CD14-positive monocyte (primary cell): ENCODE results near the gene METTL25. TPM values are rescaled to one million over a fixed set of nuclear protein-coding genes. Genes with fewer than 3 reads are reported as not detected.

Experiments
- DNase-seq, 3 donors: peaks; one replicate each; pipeline ENCODE4 v3.0.0-alpha.2; 2011 to 2022
- H2AFZ ChIP-seq: 2 replicates; pipeline ENCODE4 v1.6.0; 2012; ENCODE audit warnings: mild to moderate bottlenecking, low read depth, low read length, inconsistent platforms; ENCODE audit not compliant: insufficient read depth, poor library complexity, severe bottlenecking
- H3K27ac ChIP-seq, 2 donors: 1 replicate in 1 of 2; 2 replicates in 1 of 2; pipeline ENCODE4 v1.5.1; 2012 to 2013; ENCODE audit warnings: low read length in 2 of 2, control low read depth in 1 of 2, inconsistent platforms in 1 of 2, low read depth in 1 of 2, mild to moderate bottlenecking in 1 of 2
- H3K27me3 ChIP-seq, 2 donors: one replicate each; pipeline versions ENCODE4 v1.6.0 to v1.6.1; 2011 to 2013; ENCODE audit warnings: low read length in 2 of 2; ENCODE audit not compliant: control insufficient read depth in 2 of 2, insufficient read depth in 2 of 2
- H3K36me3 ChIP-seq, 2 donors: replicated peaks in 1 of 2; 1 replicate in 1 of 2; 2 replicates in 1 of 2; pipeline versions ENCODE4 v1.5.1 to v1.6.1; 2012 to 2013; ENCODE audit warnings: low read length in 2 of 2, control low read depth in 1 of 2, inconsistent platforms in 1 of 2, mild to moderate bottlenecking in 1 of 2; ENCODE audit not compliant: insufficient read depth in 2 of 2, control insufficient read depth in 1 of 2
- H3K4me1 ChIP-seq, 2 donors: 1 replicate in 1 of 2; 2 replicates in 1 of 2; pipeline versions ENCODE4 v1.5.1 to v1.6.1; 2012 to 2013; ENCODE audit warnings: low read length in 2 of 2, control low read depth in 1 of 2, inconsistent platforms in 1 of 2, mild to moderate bottlenecking in 1 of 2, moderate library complexity in 1 of 2; ENCODE audit not compliant: insufficient read depth in 2 of 2, control insufficient read depth in 1 of 2
- H3K4me2 ChIP-seq: replicated peaks from 2 replicates; pipeline ENCODE3; 2012; ENCODE audit warnings: low read length, moderate library complexity, mild to moderate bottlenecking; ENCODE audit not compliant: poor library complexity, severe bottlenecking; ENCODE audit errors: extremely low read depth
- H3K4me3 ChIP-seq, 3 experiments: fragments of 200-600 bp in 1 of 3; sonication (generic) in 1 of 3; replicated peaks in 1 of 3; 1 replicate in 2 of 3; 2 replicates in 1 of 3; pipeline ENCODE4 v1.5.1; 2011 to 2013; ENCODE audit warnings: low read length in 3 of 3, mild to moderate bottlenecking in 3 of 3, control low read depth in 2 of 3, low read depth in 2 of 3, inconsistent platforms in 1 of 3, moderate library complexity in 1 of 3
- H3K79me2 ChIP-seq: 2 replicates; pipeline ENCODE4 v1.6.0; 2012; ENCODE audit warnings: mild to moderate bottlenecking, control low read depth, inconsistent platforms, low read length, moderate library complexity; ENCODE audit not compliant: insufficient read depth
- H3K9ac ChIP-seq: 2 replicates; pipeline ENCODE4 v1.6.0; 2017; ENCODE audit warnings: low read length, mild to moderate bottlenecking; ENCODE audit not compliant: insufficient read depth, poor library complexity, severe bottlenecking
- H3K9me3 ChIP-seq, 2 donors: replicated peaks in 1 of 2; 1 replicate in 1 of 2; 2 replicates in 1 of 2; pipeline versions ENCODE4 v1.5.1 to v1.6.1; 2012 to 2013; ENCODE audit warnings: low read length in 2 of 2, control low read depth in 1 of 2; ENCODE audit not compliant: control insufficient read depth in 1 of 2, insufficient read depth in 1 of 2
- H4K20me1 ChIP-seq: 2 replicates; pipeline ENCODE4 v1.6.0; 2012; ENCODE audit warnings: mild to moderate bottlenecking, low read length, control low read depth, moderate library complexity; ENCODE audit not compliant: insufficient read depth
- H3K27ac Mint-ChIP-seq, 7 donors: one replicate each; pipeline ENCODE4 v1.8.0; 2020; ENCODE audit warnings: mild to moderate bottlenecking in 7 of 7, mixed read lengths in 7 of 7, moderate library complexity in 6 of 7, inconsistent platforms in 2 of 7
- H3K27me3 Mint-ChIP-seq, 3 donors: one replicate each; pipeline ENCODE4 v1.8.0; 2021 to 2022; ENCODE audit warnings: low read depth in 3 of 3, mild to moderate bottlenecking in 3 of 3, mixed read lengths in 3 of 3, moderate library complexity in 3 of 3, inconsistent platforms in 1 of 3
- H3K36me3 Mint-ChIP-seq, 2 donors: one replicate each; pipeline ENCODE4 v1.8.0; 2020; ENCODE audit warnings: mixed read lengths in 2 of 2, inconsistent platforms in 1 of 2, mild to moderate bottlenecking in 1 of 2
- H3K4me1 Mint-ChIP-seq: one replicate; pipeline ENCODE4 v1.8.0; 2020; ENCODE audit warnings: mild to moderate bottlenecking, mixed read lengths
- H3K4me3 Mint-ChIP-seq, 2 donors: one replicate each; pipeline ENCODE4 v1.8.0; 2020; ENCODE audit warnings: mild to moderate bottlenecking in 2 of 2, mixed read lengths in 2 of 2, moderate library complexity in 1 of 2
- H3K9me3 Mint-ChIP-seq, 7 donors: one replicate each; pipeline ENCODE4 v1.8.0; 2020 to 2022; ENCODE audit warnings: mixed read lengths in 7 of 7, mild to moderate bottlenecking in 6 of 7, moderate library complexity in 6 of 7, inconsistent platforms in 2 of 7
- WGBS: methylation state at CpG from one replicate; pipeline ENCODE4 v1.1.5; 2013; ENCODE audit warnings: missing lambda C conversion rate; ENCODE audit not compliant: insufficient coverage; 5-methylcytosine and 5-hydroxymethylcytosine counted together
- intact Hi-C, 2 donors: fragments of 100-400 bp; cut with micrococcal nuclease; formaldehyde crosslinking; loops; one replicate each; pipeline versions ENCODE4 v1.15.0 to v1.15.1; 2023
- polyA plus RNA-seq, 3 donors: library from polyadenylated mRNA; depleted of rRNA in 1 of 3; unstranded in 2 of 3; stranded (reverse) in 1 of 3; fragments of 300-500 nt in 2 of 3; fragments of >200 nt in 1 of 3; fragmentation: Illumina TruSeq in 2 of 3; gene quantifications; 1 replicate in 2 of 3; 2 replicates in 1 of 3; pipeline ENCODE4 v1.2.3, GENCODE V29; 2012 to 2021
- TF ChIP-seq, protein P1 (sequence below): fragments of 200-600 bp; IDR thresholded peaks from one replicate; pipeline ENCODE4 v1.8.0; 2022; ENCODE audit warnings: antibody characterized with exemption, mild to moderate bottlenecking

Gene METTL25
- polyA plus RNA-seq, 3 donors = 7.0 to 12.2 (median 8.1) TPM

DNA sequence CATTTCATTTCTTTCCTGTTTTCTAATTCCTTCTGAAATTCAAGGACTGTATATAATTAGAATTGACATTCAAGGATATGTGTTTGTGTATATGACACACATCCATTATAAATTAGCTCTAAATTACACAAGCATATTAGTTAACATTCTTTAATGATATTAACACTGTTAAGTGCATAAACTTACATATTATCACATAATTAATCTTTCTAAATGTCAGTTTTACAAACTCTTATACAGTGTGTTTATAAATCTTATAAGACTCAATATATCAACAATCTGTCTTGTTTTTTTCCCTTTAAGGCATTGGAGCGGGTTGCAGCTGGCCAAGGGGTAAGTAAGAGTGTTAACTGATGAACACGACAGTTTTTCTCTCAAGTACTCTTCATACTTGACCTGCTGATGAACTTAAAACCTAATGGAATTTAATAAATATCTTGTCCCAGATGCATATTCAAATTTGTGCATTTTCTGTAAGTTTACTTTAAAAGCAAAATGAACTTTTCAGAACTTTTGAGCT is 76.1 kb downstream of the METTL25 start:
- Histone ChIP-seq H3K79me2 (no peaks in the 10 kb centered on the region), H3K4me3 (no peak overlapping the region), H3K4me1 (no peaks in the 10 kb centered on the region), H3K27me3 (no peaks in the 10 kb centered on the region), H3K36me3 (peaks cover 0 to 7% of the 10 kb centered on the region in 2 donors), H2AFZ (no peak overlapping the region), H3K9ac (no peak overlapping the region), H3K27ac (no peak overlapping the region), H4K20me1 (no peaks in the 10 kb centered on the region), H3K4me2 (no peak overlapping the region), H3K9me3 (no peaks in the 10 kb centered on the region)
- TF ChIP-seq, protein P1, sequence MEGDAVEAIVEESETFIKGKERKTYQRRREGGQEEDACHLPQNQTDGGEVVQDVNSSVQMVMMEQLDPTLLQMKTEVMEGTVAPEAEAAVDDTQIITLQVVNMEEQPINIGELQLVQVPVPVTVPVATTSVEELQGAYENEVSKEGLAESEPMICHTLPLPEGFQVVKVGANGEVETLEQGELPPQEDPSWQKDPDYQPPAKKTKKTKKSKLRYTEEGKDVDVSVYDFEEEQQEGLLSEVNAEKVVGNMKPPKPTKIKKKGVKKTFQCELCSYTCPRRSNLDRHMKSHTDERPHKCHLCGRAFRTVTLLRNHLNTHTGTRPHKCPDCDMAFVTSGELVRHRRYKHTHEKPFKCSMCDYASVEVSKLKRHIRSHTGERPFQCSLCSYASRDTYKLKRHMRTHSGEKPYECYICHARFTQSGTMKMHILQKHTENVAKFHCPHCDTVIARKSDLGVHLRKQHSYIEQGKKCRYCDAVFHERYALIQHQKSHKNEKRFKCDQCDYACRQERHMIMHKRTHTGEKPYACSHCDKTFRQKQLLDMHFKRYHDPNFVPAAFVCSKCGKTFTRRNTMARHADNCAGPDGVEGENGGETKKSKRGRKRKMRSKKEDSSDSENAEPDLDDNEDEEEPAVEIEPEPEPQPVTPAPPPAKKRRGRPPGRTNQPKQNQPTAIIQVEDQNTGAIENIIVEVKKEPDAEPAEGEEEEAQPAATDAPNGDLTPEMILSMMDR = no peak
- DNase-seq = no peak
- Mint-ChIP-seq H3K4me3 (no peak overlapping the region), H3K4me1 (no peaks in the 10 kb centered on the region), H3K27ac (no peak overlapping the region), H3K9me3 (no peaks in the 10 kb centered on the region), H3K36me3 (peaks cover 5 to 7% of the 10 kb centered on the region in 2 donors), H3K27me3 (no peaks in the 10 kb centered on the region)
- WGBS = no CpG with 5 or more reads among the region's 2 CpGs
- intact Hi-C loops = no loop called here

GRCh38 chr12:82436354-82436753 is 78.0 kb downstream of the METTL25 start:
- DNase-seq = no peak
- Histone ChIP-seq H3K27ac (no peak overlapping the region), H4K20me1 (no peaks in the 10 kb centered on the region), H3K79me2 (no peaks in the 10 kb centered on the region), H3K4me2 (no peak overlapping the region), H3K4me3 (no peak overlapping the region), H3K4me1 (no peaks in the 10 kb centered on the region), H3K36me3 (peaks cover 3 to 21% of the 10 kb centered on the region in 2 donors), H3K9ac (no peak overlapping the region), H3K27me3 (no peaks in the 10 kb centered on the region), H2AFZ (no peak overlapping the region), H3K9me3 (no peaks in the 10 kb centered on the region)
- Mint-ChIP-seq H3K36me3 (peaks cover 21% of the 10 kb centered on the region in 2 donors), H3K27ac (no peak overlapping the region), H3K4me3 (no peak overlapping the region), H3K9me3 (peaks cover 0 to under 1% (median 0%) of the 10 kb centered on the region in 7 donors), H3K4me1 (no peaks in the 10 kb centered on the region), H3K27me3 (no peaks in the 10 kb centered on the region)
- TF ChIP-seq, protein P1 = no peak
- intact Hi-C loops = no loop called here
- WGBS = no CpG with 5 or more reads among the region's 1 CpG
